Measurements from ENCODE around the gene ANXA7. TPM values are rescaled to one million over a fixed set of nuclear protein-coding genes. Genes with fewer than 3 reads are reported as not detected.
A peak's percentile ranks its signal among the peaks of the same experiment; 100 is the strongest.
"Not testable (repeated sequence)": the region's sequence is repeated elsewhere in the genome, so short reads cannot be mapped to it uniquely, and the experiment has no call there.

The ANXA7 gene
- total RNA-seq, 1 experiment from 2014 or later: 67.8 TPM

DNA sequence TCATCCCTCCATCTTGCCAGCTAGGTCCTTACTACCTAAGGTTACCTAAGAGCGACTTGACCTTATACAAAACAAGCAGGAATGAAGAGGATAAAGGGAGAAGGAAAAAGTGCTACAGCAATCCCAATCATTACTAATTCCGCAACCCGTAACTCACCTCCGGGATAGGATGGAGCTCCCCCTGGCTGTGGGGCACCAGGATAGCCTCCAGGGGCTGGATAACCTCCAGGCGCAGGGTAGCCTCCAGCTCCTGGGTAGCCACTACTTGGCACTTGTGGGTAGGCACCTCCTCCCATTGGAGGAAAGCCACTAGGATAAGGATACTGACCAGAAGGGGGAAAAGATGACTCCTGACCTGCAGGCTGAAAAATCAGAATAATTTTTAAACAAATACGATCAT is 15.8 kb downstream of the ANXA7 start:
- ATAC-seq: peak; percentile 97
- peak; percentile 67 for DNase-seq (ENCODE audit: low spot score)
- Mint-ChIP-seq H3K36me3 (peaks cover 35% of the 10 kb centered on the region), H3K27ac (no peak overlapping the region), H3K4me1 (no peaks in the 10 kb centered on the region), H3K27me3 (ENCODE audit: low read depth) (no peaks in the 10 kb centered on the region), H3K9me3 (no peaks in the 10 kb centered on the region; the same call in 1 of the 2 replicates), H3K4me3 (no peak overlapping the region)
- CTCF ChIA-PET: interaction anchor here (0.6 to 1.5 kb wide), 14 partner anchors 9 to 1815 kb away, joined by 3 to 12 read pairs (median 4); partner anchors contain the start of gene DNAJC9
- TF ChIP-seq, protein P1, sequence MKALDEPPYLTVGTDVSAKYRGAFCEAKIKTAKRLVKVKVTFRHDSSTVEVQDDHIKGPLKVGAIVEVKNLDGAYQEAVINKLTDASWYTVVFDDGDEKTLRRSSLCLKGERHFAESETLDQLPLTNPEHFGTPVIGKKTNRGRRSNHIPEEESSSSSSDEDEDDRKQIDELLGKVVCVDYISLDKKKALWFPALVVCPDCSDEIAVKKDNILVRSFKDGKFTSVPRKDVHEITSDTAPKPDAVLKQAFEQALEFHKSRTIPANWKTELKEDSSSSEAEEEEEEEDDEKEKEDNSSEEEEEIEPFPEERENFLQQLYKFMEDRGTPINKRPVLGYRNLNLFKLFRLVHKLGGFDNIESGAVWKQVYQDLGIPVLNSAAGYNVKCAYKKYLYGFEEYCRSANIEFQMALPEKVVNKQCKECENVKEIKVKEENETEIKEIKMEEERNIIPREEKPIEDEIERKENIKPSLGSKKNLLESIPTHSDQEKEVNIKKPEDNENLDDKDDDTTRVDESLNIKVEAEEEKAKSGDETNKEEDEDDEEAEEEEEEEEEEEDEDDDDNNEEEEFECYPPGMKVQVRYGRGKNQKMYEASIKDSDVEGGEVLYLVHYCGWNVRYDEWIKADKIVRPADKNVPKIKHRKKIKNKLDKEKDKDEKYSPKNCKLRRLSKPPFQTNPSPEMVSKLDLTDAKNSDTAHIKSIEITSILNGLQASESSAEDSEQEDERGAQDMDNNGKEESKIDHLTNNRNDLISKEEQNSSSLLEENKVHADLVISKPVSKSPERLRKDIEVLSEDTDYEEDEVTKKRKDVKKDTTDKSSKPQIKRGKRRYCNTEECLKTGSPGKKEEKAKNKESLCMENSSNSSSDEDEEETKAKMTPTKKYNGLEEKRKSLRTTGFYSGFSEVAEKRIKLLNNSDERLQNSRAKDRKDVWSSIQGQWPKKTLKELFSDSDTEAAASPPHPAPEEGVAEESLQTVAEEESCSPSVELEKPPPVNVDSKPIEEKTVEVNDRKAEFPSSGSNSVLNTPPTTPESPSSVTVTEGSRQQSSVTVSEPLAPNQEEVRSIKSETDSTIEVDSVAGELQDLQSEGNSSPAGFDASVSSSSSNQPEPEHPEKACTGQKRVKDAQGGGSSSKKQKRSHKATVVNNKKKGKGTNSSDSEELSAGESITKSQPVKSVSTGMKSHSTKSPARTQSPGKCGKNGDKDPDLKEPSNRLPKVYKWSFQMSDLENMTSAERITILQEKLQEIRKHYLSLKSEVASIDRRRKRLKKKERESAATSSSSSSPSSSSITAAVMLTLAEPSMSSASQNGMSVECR (CRISPR knock-in tag; IDR thresholded peaks at IDR 0.05; ENCODE audit: borderline replicate concordance): no peak
- TF ChIP-seq, protein P2, sequence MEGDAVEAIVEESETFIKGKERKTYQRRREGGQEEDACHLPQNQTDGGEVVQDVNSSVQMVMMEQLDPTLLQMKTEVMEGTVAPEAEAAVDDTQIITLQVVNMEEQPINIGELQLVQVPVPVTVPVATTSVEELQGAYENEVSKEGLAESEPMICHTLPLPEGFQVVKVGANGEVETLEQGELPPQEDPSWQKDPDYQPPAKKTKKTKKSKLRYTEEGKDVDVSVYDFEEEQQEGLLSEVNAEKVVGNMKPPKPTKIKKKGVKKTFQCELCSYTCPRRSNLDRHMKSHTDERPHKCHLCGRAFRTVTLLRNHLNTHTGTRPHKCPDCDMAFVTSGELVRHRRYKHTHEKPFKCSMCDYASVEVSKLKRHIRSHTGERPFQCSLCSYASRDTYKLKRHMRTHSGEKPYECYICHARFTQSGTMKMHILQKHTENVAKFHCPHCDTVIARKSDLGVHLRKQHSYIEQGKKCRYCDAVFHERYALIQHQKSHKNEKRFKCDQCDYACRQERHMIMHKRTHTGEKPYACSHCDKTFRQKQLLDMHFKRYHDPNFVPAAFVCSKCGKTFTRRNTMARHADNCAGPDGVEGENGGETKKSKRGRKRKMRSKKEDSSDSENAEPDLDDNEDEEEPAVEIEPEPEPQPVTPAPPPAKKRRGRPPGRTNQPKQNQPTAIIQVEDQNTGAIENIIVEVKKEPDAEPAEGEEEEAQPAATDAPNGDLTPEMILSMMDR (IDR thresholded peaks at IDR 0.05): peak; percentile 34; the same call in 1 of the 2 replicates
- TF ChIP-seq SP1 (CRISPR knock-in tag; conservative IDR thresholded peaks at IDR 0.05): no peak
- POLR2A ChIA-PET: no interaction called here

DNA sequence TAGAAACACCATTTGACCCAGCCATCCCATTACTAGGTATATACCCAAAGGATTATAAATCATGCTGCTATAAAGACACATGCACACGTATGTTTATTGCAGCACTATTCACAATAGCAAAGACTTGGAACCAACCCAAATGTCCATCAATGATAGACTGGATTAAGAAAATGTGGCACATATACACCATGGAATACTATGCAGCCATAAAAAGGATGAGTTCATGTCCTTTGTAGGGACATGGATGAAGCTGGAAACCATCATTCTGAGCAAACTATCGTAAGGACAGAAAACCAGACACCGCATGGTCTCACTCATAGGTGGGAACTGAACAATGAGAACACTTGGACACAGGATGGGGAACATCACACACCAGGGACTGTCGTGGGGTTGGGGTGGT is 19.5 kb downstream of the ANXA7 start:
- H3K27me3 Mint-ChIP-seq (ENCODE audit: low read depth); H3K9me3 Mint-ChIP-seq; H3K4me3 Mint-ChIP-seq; CTCF ChIA-PET; H3K4me1 Mint-ChIP-seq; ATAC-seq; H3K27ac Mint-ChIP-seq; POLR2A ChIA-PET; DNase-seq (ENCODE audit: low spot score): not testable (repeated sequence)
- peaks cover 43% of the 10 kb centered on the region for H3K36me3 Mint-ChIP-seq

GRCh38 chr10:73388228-73388627 is 25.6 kb downstream of the ANXA7 start:
- Mint-ChIP-seq H3K27me3 (ENCODE audit: low read depth) (no peaks in the 10 kb centered on the region), H3K27ac (no peak overlapping the region), H3K9me3 (no peaks in the 10 kb centered on the region), H3K4me1 (no peaks in the 10 kb centered on the region), H3K4me3 (no peak overlapping the region), H3K36me3 (peaks cover 43% of the 10 kb centered on the region)
- ChIA-PET CTCF (no interaction called here), POLR2A (no interaction called here)
- DNase-seq (ENCODE audit: low spot score) (no peak), ATAC-seq (no peak)
- TF ChIP-seq, protein P2 (IDR thresholded peaks at IDR 0.05): no peak
- no peak for TF ChIP-seq ZNF512 (CRISPR knock-in tag; IDR thresholded peaks at IDR 0.05; ENCODE audit: borderline replicate concordance)

DNA sequence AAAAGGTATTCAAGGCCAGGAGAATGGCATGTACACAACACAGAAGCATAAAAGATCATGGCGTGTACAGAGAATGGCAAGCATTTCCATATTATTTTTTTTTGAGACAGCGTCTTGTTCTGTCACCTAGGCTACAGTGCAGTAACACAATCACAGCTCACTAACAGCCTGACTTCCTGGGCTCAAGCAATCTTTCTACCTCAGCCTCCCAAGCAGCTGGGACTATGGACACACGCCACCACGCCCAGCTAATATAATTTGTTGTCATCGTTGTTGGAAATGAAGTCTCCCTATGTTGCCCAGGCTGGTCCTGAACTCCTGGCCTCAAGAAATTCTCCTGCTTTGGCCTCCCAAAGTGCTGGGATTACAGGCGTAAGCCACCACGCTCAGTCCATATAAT is 27.3 kb downstream of the ANXA7 start:
- POLR2A ChIA-PET: no interaction called here
- CTCF ChIA-PET: no interaction called here
- TF ChIP-seq ZNF512 (CRISPR knock-in tag; IDR thresholded peaks at IDR 0.05; ENCODE audit: borderline replicate concordance) (no peak), GABPB1 (CRISPR knock-in tag; IDR thresholded peaks at IDR 0.05) (no peak), CREB1 (CRISPR knock-in tag; IDR thresholded peaks at IDR 0.05) (no peak), SMAD3 (CRISPR knock-in tag; IDR thresholded peaks at IDR 0.05; ENCODE audit: borderline replicate concordance) (no peak), TEAD1 (CRISPR knock-in tag; IDR thresholded peaks at IDR 0.05) (no peak)
- TF ChIP-seq, protein P3, sequence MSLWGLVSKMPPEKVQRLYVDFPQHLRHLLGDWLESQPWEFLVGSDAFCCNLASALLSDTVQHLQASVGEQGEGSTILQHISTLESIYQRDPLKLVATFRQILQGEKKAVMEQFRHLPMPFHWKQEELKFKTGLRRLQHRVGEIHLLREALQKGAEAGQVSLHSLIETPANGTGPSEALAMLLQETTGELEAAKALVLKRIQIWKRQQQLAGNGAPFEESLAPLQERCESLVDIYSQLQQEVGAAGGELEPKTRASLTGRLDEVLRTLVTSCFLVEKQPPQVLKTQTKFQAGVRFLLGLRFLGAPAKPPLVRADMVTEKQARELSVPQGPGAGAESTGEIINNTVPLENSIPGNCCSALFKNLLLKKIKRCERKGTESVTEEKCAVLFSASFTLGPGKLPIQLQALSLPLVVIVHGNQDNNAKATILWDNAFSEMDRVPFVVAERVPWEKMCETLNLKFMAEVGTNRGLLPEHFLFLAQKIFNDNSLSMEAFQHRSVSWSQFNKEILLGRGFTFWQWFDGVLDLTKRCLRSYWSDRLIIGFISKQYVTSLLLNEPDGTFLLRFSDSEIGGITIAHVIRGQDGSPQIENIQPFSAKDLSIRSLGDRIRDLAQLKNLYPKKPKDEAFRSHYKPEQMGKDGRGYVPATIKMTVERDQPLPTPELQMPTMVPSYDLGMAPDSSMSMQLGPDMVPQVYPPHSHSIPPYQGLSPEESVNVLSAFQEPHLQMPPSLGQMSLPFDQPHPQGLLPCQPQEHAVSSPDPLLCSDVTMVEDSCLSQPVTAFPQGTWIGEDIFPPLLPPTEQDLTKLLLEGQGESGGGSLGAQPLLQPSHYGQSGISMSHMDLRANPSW (CRISPR knock-in tag; conservative IDR thresholded peaks at IDR 0.05; ENCODE audit: low read depth): no peak

More for the DNA sequence above, 27.3 kb downstream of the ANXA7 start:
- Mint-ChIP-seq H3K27me3 (ENCODE audit: low read depth) (no peaks in the 10 kb centered on the region), H3K4me3 (no peak overlapping the region), H3K36me3 (peaks cover 37% of the 10 kb centered on the region), H3K27ac (no peak overlapping the region), H3K4me1 (no peaks in the 10 kb centered on the region), H3K9me3 (no peaks in the 10 kb centered on the region)
- ATAC-seq (no peak), DNase-seq (ENCODE audit: low spot score) (no peak)

Measured in WTC11 (cell line).